T-cell (primary cell): ENCODE measurements around the gene RTN4RL1. TPM values are rescaled to one million over a fixed set of nuclear protein-coding genes. Genes with fewer than 3 reads are reported as not detected.
"Not testable (repeated sequence)": the region's sequence is repeated elsewhere in the genome, so short reads cannot be mapped to it uniquely, and the experiment has no call there.

Source experiments
- ATAC-seq, 4 experiments: fragments of 200-7000 bp in 3 of 4; fragments of 150-1000 bp in 1 of 4; cut with Tn5 transposase; replicated peaks in 1 of 4; 1 replicate in 3 of 4; 2 replicates in 1 of 4; pipeline ENCODE4 v1.10.0; 2021; ENCODE audit warnings: moderate library complexity in 3 of 4, mild to moderate bottlenecking in 2 of 4, moderate number of reproducible peaks in 1 of 4
- CTCF ChIA-PET, 2 donors: fragments of 300-600 bp; sonication (Branson Sonifier 250); formaldehyde crosslinking; loops; one replicate each; lab custom pipeline; 2022; ENCODE audit warnings: antibody characterized with exemption in 2 of 2; lab: Charles Lee
- POLR2A ChIA-PET, 2 donors: fragments of 300-600 bp; sonication (Branson Sonifier 250); formaldehyde crosslinking; loops; one replicate each; lab custom pipeline; 2022; ENCODE audit warnings: antibody characterized with exemption in 2 of 2; lab: Charles Lee
- DNase-seq, 35 experiments: peaks; one replicate each; pipeline versions ENCODE4 v3.0.0 to v3.0.0-alpha.2; 2013 to 2023
- H3K27ac ChIP-seq: one replicate; pipeline ENCODE4 v1.5.1; 2013; ENCODE audit warnings: low read length
- H3K27me3 ChIP-seq, 2 experiments: replicated peaks in 1 of 2; 1 replicate in 1 of 2; 2 replicates in 1 of 2; pipeline versions ENCODE4 v1.6.1 to v1.7.0; 2013; ENCODE audit warnings: low read length in 1 of 2, mixed read lengths in 1 of 2; ENCODE audit not compliant: control insufficient read depth in 2 of 2, insufficient read depth in 2 of 2; ENCODE audit errors: extremely low read depth in 1 of 2
- H3K36me3 ChIP-seq, 2 donors: 1 replicate in 1 of 2; 2 replicates in 1 of 2; pipeline versions ENCODE4 v1.6.1 to v1.7.0; 2013; ENCODE audit warnings: low read length in 1 of 2; ENCODE audit not compliant: control insufficient read depth in 2 of 2, insufficient read depth in 1 of 2; ENCODE audit errors: extremely low read depth in 1 of 2
- H3K4me1 ChIP-seq, 2 experiments: 1 replicate in 1 of 2; 2 replicates in 1 of 2; pipeline versions ENCODE4 v1.6.1 to v1.7.0; 2013; ENCODE audit warnings: low read length in 2 of 2, mixed read lengths in 1 of 2; ENCODE audit not compliant: insufficient read depth in 2 of 2, control insufficient read depth in 1 of 2; ENCODE audit errors: extremely low read depth in 1 of 2
- H3K4me3 ChIP-seq, 2 donors: 1 replicate in 1 of 2; 2 replicates in 1 of 2; pipeline versions ENCODE4 v1.5.1 to v1.7.0; 2013; ENCODE audit warnings: mild to moderate bottlenecking in 2 of 2, low read length in 1 of 2, moderate library complexity in 1 of 2; ENCODE audit not compliant: control insufficient read depth in 1 of 2; ENCODE audit errors: extremely low read depth in 1 of 2
- H3K9me3 ChIP-seq: 2 replicates; pipeline ENCODE4 v1.7.0; 2013
- H3K27ac Mint-ChIP-seq, 2 donors: one replicate each; pipeline ENCODE4 v1.8.0; 2020 to 2021; ENCODE audit warnings: mild to moderate bottlenecking in 2 of 2, mixed read lengths in 2 of 2
- H3K27me3 Mint-ChIP-seq, 2 donors: one replicate each; pipeline ENCODE4 v1.8.0; 2021 to 2022; ENCODE audit warnings: mixed read lengths in 2 of 2
- H3K36me3 Mint-ChIP-seq: one replicate; pipeline ENCODE4 v1.8.0; 2021; ENCODE audit warnings: mixed read lengths
- H3K4me1 Mint-ChIP-seq, 3 donors: one replicate each; pipeline ENCODE4 v1.8.0; 2020 to 2022; ENCODE audit warnings: mixed read lengths in 3 of 3, mild to moderate bottlenecking in 1 of 3
- H3K4me3 Mint-ChIP-seq, 3 donors: one replicate each; pipeline ENCODE4 v1.8.0; 2020 to 2022; ENCODE audit warnings: mild to moderate bottlenecking in 3 of 3, mixed read lengths in 3 of 3, moderate library complexity in 3 of 3
- H3K9me3 Mint-ChIP-seq, 3 donors: one replicate each; pipeline ENCODE4 v1.8.0; 2020 to 2022; ENCODE audit warnings: mixed read lengths in 3 of 3
- WGBS: methylation state at CpG from one replicate; pipeline ENCODE4 v1.1.5; 2013; ENCODE audit warnings: missing lambda C conversion rate; ENCODE audit not compliant: insufficient coverage; 5-methylcytosine and 5-hydroxymethylcytosine counted together
- total RNA-seq, 35 experiments: library from RNA in 6 of 35; stranded (reverse) in 6 of 35; fragments of 120-200 nt in 1 of 35; gene quantifications; one replicate each; pipeline versions ENCODE4 v1.2.1 to v1.2.4 and lab custom pipeline; 2013 to 2026

The RTN4RL1 gene
- total RNA-seq, 5 donors from 2014 or later (not counting 1 experiment from before 2014, with no cell fraction given) = 0.43 to 1.1 (median 0.63) TPM

- ChIA-PET POLR2A (no interaction called here), CTCF (no interaction called here)
- no peak overlapping the region for H3K4me3 ChIP-seq
- DNase-seq (no peak), ATAC-seq (no peak)
- H3K4me1 ChIP-seq = no peaks in the 10 kb centered on the region
- 79% methylated on average over 3 of the region's 4 CpGs for WGBS
- H3K27ac Mint-ChIP-seq = no peak overlapping the region
- H3K27me3 Mint-ChIP-seq = peaks cover 3 to 11% of the 10 kb centered on the region in 2 donors
- H3K9me3 ChIP-seq = no peaks in the 10 kb centered on the region
- H3K27me3 ChIP-seq = peaks cover 0 to 35% of the 10 kb centered on the region in 2 experiments
- no peaks in the 10 kb centered on the region for H3K9me3 Mint-ChIP-seq
- no peak overlapping the region for H3K27ac ChIP-seq
- no peaks in the 10 kb centered on the region for H3K36me3 Mint-ChIP-seq
- no peak overlapping the region for H3K4me3 Mint-ChIP-seq
- no peaks in the 10 kb centered on the region for H3K4me1 Mint-ChIP-seq
- H3K36me3 ChIP-seq = no peaks in the 10 kb centered on the region
These were observed 39.4 kb downstream of the RTN4RL1 start for GRCh38 chr17:1985686-1986085.

DNA sequence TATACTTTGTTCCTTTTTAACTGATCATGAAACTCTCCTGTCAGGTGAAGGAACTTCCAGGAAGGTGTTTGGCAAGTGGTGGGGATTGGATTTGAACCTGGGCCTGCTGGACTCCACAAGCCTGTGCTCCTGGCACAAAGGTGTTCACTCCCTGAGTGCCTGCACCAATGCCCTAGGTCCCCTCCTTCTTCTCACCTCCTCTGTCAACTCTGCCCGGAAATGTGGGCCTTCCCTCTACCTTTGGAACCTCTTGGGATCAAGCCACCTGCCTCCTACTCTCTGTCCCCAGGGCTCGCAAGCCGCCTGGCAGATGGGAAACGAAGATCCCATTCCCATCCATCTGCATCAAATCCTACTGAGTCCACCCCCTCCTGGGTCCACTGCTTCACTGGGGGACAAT is 40.0 kb downstream of the RTN4RL1 start:
- H3K4me3 Mint-ChIP-seq = no peak overlapping the region
- ATAC-seq (no peak), DNase-seq (no peak)
- no peak overlapping the region for H3K27ac Mint-ChIP-seq
- Histone ChIP-seq H3K9me3 (no peaks in the 10 kb centered on the region), H3K36me3 (no peaks in the 10 kb centered on the region), H3K4me3 (no peak overlapping the region), H3K27me3 (peaks cover 0 to 35% of the 10 kb centered on the region in 2 experiments), H3K27ac (no peak overlapping the region), H3K4me1 (no peaks in the 10 kb centered on the region)
- WGBS = 100% methylated on average over 1 of the region's 4 CpGs
- no peaks in the 10 kb centered on the region for H3K4me1 Mint-ChIP-seq
- peaks cover 3 to 11% of the 10 kb centered on the region in 2 donors for H3K27me3 Mint-ChIP-seq
- no peaks in the 10 kb centered on the region for H3K36me3 Mint-ChIP-seq
- ChIA-PET POLR2A (no interaction called here), CTCF (no interaction called here)
- H3K9me3 Mint-ChIP-seq = no peaks in the 10 kb centered on the region

DNA sequence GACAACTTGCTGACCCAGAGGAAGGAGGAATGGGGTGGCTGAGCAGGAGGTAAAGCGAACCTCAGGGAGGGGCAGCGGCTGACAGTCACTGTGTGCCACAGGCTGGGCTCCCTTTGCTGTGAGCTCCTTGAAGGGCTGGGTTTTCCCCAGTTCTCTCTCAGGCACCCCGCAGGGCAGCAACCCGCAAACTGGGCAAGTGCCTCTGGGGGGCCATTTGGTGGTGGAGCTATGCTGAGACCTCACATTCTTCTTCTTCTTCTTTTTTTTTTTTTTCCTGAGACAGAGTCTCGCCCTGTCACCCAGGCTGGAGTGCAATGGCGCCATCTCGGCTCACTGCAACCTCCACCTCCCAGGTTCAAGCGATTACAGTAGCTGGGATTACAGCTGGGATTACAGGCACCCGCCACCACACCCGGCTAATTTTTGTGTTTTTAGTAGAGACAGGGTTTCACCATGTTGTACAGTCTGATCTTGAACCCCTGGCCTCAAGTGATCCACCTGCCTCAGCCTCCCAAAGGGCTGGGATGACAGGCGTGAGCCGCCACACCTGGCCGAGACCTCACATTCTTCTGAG is 42.3 kb downstream of the RTN4RL1 start:
- H3K27ac ChIP-seq, H3K27ac Mint-ChIP-seq, H3K9me3 ChIP-seq, ATAC-seq, H3K4me3 Mint-ChIP-seq, H3K4me1 ChIP-seq, DNase-seq, H3K4me1 Mint-ChIP-seq, H3K36me3 ChIP-seq, H3K36me3 Mint-ChIP-seq, CTCF ChIA-PET, H3K9me3 Mint-ChIP-seq, H3K4me3 ChIP-seq: not testable (repeated sequence)
- H3K27me3 Mint-ChIP-seq = peaks cover 3 to 20% of the 10 kb centered on the region in 2 donors
- WGBS = 100% methylated on average over 4 of the region's 13 CpGs
- H3K27me3 ChIP-seq = peaks cover 0 to 36% of the 10 kb centered on the region in 2 experiments
- POLR2A ChIA-PET = interaction anchor here in 1 of 2 donors (0.7 kb wide), 1 partner anchor 27 kb away, joined by 4 read pairs; no protein-coding TSS in a partner anchor

DNA sequence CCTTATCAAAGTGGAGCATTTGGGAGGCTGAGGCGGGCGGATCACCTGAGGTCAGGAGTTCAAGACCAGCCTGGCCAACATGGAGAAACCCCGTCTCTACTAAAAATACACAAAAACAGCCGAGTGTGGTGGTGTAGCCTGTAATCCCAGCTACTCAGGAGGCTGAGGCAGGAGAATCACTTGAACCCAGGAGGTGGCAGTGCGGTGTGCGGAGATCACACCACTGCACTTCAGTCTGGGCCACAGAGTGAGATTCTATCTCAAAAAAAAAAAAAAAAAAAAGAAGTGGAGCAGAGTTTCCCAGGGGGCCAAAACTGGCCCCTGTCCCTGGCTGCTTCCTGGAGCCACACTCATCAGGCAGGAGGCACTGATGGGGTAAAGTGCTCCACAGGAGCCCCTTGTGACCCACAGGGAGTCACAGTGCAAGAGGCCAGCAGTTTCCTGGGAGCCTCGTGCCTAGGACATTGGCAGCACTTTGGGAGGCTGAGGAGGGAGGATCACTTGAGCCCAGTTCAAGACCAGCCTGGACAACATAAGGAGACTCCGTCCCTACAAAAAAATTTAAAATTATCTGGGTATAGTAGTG is 44.4 kb downstream of the RTN4RL1 start:
- H3K9me3 Mint-ChIP-seq = no peaks in the 10 kb centered on the region
- no peak overlapping the region for H3K27ac Mint-ChIP-seq
- peaks cover 9 to 15% (median 12%) of the 10 kb centered on the region in 3 donors for H3K4me1 Mint-ChIP-seq
- 100% methylated on average over 2 of the region's 8 CpGs for WGBS
- POLR2A ChIA-PET = no interaction called here
- Histone ChIP-seq H3K27ac (no peak overlapping the region), H3K4me3 (no peak overlapping the region), H3K4me1 (peaks cover 4 to 13% of the 10 kb centered on the region in 2 experiments), H3K36me3 (no peaks in the 10 kb centered on the region), H3K9me3 (no peaks in the 10 kb centered on the region), H3K27me3 (peaks cover 0 to 40% of the 10 kb centered on the region in 2 experiments)
- CTCF ChIA-PET = no interaction called here
- DNase-seq (no peak), ATAC-seq (no peak)
- H3K36me3 Mint-ChIP-seq = no peaks in the 10 kb centered on the region
- H3K4me3 Mint-ChIP-seq = no peak overlapping the region
- H3K27me3 Mint-ChIP-seq = peaks cover 2 to 26% of the 10 kb centered on the region in 2 donors

DNA sequence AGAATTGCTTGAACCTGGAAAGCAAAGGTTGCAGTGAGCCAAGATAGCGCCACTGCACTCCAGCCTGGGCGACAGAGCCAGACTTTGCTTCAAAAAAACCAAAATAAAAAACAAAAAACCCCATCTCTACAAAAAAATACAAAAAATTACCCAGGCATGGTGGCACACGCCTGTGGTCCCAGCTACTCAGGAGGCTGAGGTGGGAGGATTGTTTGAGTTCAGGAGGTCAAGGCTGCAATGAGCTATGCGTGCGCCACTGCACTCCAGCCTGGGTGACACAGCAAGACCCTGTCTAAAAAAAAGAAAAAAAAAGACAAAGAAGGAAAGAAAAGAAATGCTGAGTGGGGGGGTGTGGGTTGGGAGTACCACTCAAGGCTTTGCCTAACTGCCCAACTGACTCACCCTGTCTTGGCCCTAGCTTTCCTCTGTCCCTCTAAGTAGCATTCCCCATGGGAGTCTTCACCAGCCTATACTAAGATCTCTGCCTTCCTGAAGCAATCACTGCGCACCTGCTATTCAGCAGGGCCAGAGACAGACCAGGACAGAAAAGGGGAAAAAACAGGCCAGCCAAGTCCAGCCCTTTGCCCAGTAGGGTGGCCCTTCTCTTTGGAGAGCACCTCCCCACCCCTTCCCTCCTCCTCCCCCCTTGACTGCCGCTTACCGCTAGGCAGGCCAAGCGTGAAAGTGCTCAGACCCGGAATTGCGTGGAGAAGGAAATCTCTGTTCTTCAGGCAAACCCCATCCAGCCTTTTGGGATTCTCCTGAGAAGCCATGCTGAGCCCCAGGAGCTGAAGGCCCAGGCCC is 45.8 kb downstream of the RTN4RL1 start:
- Histone ChIP-seq H3K4me3 (no peak overlapping the region), H3K36me3 (no peaks in the 10 kb centered on the region), H3K27ac (no peak overlapping the region), H3K9me3 (no peaks in the 10 kb centered on the region), H3K27me3 (peaks cover 0 to 48% of the 10 kb centered on the region in 2 experiments), H3K4me1 (peaks cover 7 to 13% of the 10 kb centered on the region in 2 experiments)
- Mint-ChIP-seq H3K27ac (no peak overlapping the region), H3K4me1 (peaks cover 15 to 22% (median 18%) of the 10 kb centered on the region in 3 donors), H3K27me3 (peaks cover 6 to 37% of the 10 kb centered on the region in 2 donors), H3K9me3 (no peaks in the 10 kb centered on the region), H3K36me3 (no peaks in the 10 kb centered on the region), H3K4me3 (no peak overlapping the region)
- ChIA-PET CTCF (no interaction called here), POLR2A (no interaction called here)
- WGBS = 95% methylated on average over 6 of the region's 11 CpGs
- ATAC-seq (no peak), DNase-seq (no peak)

DNA sequence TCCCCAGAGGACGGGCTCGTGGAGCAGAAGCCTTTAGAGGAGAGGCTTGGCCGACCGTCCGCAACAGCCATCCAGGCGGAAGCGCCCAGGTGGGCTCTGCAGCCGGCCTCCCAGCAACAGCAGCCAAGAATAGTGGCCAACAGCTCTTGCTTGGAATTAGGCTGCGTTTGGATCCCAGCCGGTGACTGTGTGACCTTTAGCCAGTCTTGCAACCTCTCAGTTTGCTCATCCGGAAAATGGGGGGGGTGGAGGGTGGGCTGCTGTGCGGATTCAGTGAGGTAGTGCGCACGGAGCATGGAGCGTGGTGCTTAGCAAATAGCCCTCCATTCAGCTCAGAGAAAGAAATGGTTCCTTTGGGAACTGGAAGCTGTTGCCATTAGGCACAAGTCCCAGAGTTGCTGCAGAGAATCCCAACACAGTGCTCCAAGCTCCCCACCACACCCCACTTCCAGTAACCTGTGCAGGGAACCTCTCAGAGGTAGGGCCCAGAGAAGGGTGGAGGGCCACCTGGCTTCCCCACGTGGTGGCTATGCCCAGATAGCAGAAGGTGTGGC is 46.7 kb downstream of the RTN4RL1 start:
- no peak for ATAC-seq
- H3K36me3 Mint-ChIP-seq = no peaks in the 10 kb centered on the region
- 91% methylated on average over 13 of the region's 16 CpGs for WGBS

More for the DNA sequence above, 46.7 kb downstream of the RTN4RL1 start:
- Mint-ChIP-seq H3K9me3 (no peaks in the 10 kb centered on the region), H3K4me1 (peaks cover 15 to 22% (median 18%) of the 10 kb centered on the region in 3 donors), H3K4me3 (no peak overlapping the region), H3K27ac (no peak overlapping the region), H3K27me3 (peaks cover 9 to 42% of the 10 kb centered on the region in 2 donors)
- peaks cover 0 to 40% of the 10 kb centered on the region in 2 experiments for H3K27me3 ChIP-seq
- no peak for DNase-seq
- H3K9me3 ChIP-seq = no peaks in the 10 kb centered on the region
- H3K4me3 ChIP-seq = no peak overlapping the region
- no peaks in the 10 kb centered on the region for H3K36me3 ChIP-seq
- ChIA-PET CTCF (no interaction called here), POLR2A (no interaction called here)
- peaks cover 7 to 13% of the 10 kb centered on the region in 2 experiments for H3K4me1 ChIP-seq
- H3K27ac ChIP-seq = no peak overlapping the region
